Measurements from ENCODE around the gene ARAP3.

ARAP3 gene

GRCh38 chr5:141639357-141640050, 42.5 kb downstream of the ARAP3 start:
- DNase-seq (ENCODE audit: low read depth, low spot score), result no peak

- DNase-seq (ENCODE audit: low read depth, low spot score), result no peak
Measured at GRCh38 chr5:141638771-141639170, 43.3 kb downstream of the ARAP3 start.

DNA sequence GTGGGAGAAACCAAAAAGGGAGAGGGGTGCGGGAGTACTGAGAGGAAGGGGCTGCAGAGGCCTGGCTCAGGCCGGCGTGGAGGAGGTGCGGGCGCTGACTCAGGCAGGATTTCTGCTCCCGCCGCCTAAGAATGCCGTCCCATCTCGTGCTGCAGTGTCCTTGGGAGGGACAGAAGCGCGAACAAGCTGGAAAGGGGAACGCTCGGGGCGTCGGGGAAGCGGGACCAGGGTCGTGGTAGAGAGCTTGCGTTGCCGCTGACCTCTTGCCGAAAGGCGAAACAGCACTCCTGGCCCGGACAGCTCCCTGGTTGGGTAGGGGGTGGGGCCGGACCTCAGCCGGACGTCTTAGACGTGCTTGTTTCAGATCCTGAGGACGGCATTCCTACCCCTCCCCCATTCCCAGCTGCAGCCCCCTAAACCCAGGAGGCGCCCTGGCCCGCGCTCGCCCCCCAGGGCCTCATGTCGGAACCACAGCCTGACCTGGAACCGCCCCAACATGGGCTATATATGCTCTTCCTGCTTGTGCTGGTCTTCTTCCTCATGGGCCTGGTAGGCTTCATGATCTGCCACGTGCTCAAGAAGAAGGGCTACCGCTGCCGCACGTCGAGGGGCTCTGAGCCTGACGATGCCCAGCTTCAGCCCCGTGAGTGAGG, 44.1 kb downstream of the ARAP3 start:
- no peak for DNase-seq (ENCODE audit: low read depth, low spot score)

GRCh38 chr5:141637123-141637766, 44.8 kb downstream of the ARAP3 start:
- no peak for DNase-seq (ENCODE audit: low read depth, low spot score)

DNA sequence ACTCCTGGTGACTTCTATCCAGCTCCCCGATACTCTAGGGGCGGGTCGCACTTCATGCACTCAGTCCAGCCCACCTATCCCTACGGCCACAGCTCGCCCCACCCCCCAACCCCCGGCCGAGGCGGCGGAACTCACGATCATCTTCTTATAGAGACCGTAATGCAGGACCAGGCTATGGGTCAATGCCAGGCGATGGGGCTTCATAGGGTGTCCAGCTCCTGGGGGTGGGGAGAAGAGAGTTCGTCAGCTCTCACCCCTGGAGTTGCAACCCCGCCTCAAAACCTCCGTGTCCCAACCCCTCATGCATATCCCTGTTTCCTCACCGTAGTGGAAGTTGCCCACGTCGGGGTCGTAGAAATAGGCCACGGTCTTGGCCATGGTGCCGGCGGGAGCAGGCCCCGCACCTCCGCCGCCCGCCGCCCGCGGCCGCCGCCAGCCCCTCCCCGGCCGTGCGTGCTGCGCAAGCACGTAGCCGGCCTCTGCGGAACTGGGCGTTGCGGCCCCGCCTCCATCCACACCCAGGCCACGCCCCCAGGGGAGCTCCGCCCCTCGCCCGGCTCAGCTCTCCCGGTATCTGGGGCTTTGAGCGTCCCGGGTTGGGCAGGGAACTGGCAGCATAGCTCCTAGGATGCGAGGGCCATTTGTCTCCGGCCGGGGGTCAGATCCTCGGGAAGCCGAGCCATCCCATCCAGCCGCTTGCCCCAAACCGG, 45.5 kb downstream of the ARAP3 start, which contains the start of the genes HDAC3 and RELL2:
Gene HDAC3, minus strand, starts transcription at position 437 of the 710 bp plus-strand sequence. Its CDS starts 59 bp downstream, at position 378.
Gene RELL2, plus strand, starts transcription at position 585 of the 710 bp plus-strand sequence. CDS start 1,229 bp downstream, outside the sequence.
- DNase-seq (ENCODE audit: low read depth, low spot score), result peak; percentile 64

DNA sequence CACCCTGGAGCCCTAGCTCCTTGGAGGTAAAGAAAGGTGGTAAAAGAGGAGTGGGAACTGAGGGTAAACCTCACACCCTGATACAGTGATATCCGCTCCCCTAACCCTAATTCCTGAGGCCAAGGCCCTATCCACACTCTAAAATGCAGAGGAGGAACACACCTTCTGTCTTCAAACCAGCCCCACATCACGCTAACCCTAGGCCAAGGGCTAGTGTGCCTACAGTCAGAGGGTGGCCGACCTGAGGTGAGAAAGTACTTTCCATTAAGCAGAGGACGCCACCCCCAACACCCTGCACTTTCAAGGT, 46.0 kb downstream of the ARAP3 start:
- no peak for DNase-seq (ENCODE audit: low read depth, low spot score)

DNA sequence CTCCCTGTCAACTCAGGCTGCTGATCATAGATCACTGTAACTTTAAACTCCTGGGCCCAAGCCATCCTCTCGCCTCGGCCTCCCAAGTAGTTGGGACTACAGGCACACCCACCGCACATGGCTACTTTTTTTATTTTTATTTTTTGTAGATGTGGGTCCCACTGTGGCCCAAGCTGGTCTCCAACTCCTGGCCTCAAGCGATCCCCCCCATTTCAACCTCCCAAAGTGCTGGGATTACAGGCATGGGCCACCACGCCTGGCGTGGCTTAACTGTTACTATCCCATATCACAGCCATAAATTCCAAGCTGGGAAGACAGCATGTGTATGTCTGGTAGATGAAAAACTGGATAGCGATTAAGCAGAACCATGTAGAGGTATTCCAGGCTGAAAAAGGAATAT, 46.4 kb downstream of the ARAP3 start:
- DNase-seq (ENCODE audit: low read depth, low spot score), result no peak

DNA sequence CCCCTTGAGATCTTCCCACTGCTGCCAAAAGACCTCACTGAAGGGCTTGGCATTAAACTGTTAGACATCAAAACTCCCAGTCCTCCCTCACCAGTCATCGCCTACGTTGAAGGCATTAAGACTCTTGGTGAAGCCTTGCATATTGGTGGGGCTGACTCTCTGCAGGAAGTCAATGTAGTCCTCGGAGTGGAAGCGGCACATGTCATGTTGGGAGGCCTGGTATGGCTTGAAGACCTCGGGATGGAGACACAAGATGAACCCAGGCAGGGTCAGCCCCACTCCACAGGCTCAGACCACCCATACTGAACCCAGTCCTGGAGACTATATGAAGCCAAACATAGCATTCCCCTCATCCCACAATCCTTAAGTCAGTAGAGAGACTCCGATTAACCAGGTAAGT, 47.3 kb downstream of the ARAP3 start:
- DNase-seq (ENCODE audit: low read depth, low spot score), result no peak

- no peak for DNase-seq (ENCODE audit: low read depth, low spot score)
Measured at GRCh38 chr5:141633871-141634561, 48.0 kb downstream of the ARAP3 start.

- DNase-seq (ENCODE audit: low read depth, low spot score), result no peak
Measured at GRCh38 chr5:141632650-141633049, 49.4 kb downstream of the ARAP3 start.

- DNase-seq (ENCODE audit: low read depth, low spot score), result no peak
Measured at GRCh38 chr5:141630570-141631140, 51.4 kb downstream of the ARAP3 start.

GRCh38 chr5:141628175-141628788, 53.7 kb downstream of the ARAP3 start:
- DNase-seq (ENCODE audit: low read depth, low spot score), result no peak

DNA sequence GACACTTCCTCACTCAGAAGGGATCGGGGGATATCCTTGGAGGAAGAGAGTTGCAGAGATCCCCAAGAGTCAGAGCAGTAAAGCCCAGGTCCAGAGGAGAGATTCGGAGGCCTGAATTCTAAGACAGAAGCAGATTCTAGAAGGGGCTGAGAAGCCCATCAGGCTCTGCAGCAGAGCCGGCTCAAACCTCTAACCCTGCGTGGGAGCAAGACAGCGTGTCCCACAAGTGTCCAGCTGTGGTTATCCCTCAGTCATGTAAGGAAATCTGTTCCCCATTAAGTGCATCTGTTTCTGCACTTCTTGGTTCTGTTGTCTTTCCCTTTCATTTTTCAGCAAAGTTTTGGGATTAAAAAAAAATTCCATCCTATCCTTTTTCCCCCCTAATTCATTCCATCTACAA, 58.4 kb downstream of the ARAP3 start:
- no peak for DNase-seq (ENCODE audit: low read depth, low spot score)

- DNase-seq (ENCODE audit: low read depth, low spot score), result no peak
Measured at GRCh38 chr5:141623186-141623585, 58.8 kb downstream of the ARAP3 start.

- peak; percentile 90 for DNase-seq (ENCODE audit: low read depth, low spot score)
Measured at GRCh38 chr5:141618804-141619554, 63.1 kb downstream of the ARAP3 start, which contains the start of gene DIAPH1. Gene DIAPH1, minus strand, starts transcription at chr5:141619000. Its CDS starts 86 bp downstream, at chr5:141618914.

DNA sequence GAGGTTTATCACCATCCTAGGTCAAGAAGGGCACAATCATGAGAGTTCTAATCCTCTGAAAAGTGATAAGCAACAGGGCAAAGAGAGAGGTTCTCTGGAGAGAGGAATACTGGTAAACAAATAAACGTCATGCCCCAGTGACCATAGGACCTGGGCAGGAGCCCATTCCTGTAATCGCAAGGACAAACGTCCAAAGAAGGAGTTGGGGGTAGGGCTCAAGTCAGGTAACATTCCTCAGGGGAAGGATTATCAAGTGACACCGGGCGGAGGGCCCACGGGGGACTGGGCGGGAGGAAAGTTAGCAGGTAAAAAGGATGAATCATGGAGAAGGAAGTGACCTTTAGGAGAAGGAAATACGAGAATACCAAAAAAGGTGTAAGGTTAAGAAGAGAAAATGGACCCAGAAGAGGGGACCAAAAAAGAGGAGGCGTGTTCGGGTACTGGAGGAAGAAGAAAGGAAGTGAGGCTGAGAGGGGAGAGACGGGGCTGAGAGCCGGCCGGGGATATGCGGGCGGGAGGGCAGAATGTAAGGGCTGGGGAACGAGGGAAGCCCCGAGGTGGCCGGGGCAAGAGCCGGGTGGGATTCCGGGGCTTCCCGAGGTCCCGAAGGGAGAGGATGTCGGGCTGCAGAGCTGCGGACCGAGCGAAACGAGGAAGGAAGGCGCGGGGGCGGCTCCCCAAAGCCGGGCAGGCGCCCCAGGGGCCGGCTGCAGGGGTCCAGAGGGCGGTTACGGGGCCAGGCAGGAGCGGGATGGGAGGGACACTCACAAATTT, 63.8 kb downstream of the ARAP3 start:
- no peak for DNase-seq (ENCODE audit: low read depth, low spot score)

DNA sequence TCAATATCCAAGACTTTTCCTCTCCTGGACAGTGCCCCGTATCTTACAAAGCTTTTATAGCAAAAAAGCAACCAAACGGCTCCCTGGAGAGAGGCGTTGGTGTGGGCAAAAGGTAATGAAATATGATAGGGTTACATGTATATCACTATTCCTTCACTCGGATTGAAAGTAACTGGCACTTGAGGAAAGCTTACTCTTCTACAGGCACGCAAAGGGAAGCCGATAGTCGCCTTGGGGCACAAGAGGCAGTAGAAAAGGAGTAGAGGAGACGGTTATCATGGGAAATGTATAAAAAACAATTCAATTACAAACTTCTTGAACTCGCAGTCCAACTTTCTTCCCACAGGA, 64.4 kb downstream of the ARAP3 start:
- no peak for DNase-seq (ENCODE audit: low read depth, low spot score)

- no peak for DNase-seq (ENCODE audit: low read depth, low spot score)
Measured at GRCh38 chr5:141617128-141617527, 64.9 kb downstream of the ARAP3 start.

DNA sequence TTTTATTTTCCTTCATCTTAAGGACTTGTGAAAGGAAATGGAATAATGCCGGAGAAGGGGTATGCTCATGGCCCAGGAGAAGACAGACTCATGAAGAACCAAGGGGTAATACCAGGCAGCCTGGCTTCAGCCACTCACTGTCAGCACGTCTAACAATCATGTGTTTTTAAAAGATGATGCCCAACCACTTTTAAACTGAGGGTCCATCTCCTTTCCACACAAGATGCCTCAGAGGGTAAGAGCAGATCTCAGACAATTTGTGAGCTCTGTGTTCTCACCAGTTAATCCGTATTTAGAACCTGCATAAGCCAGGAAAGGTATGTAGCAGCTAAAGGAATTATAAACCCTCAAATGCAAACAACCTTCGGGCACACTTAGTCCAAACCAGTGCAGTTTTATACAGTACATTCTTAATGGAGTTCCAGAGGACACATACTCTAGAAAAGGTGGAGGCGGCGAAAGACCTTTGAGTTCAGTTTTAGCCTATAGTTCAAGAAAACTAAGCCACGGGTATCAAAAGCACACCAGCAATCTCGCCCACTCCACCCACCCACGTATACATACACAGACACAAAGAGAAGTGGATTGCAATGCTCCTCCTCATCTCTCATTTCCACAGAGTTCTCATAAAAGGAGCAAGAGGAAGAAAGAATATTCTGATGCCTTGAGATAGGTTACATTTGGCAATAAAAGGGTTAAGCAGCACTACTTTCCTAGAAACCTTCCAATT, 65.9 kb downstream of the ARAP3 start:
- no peak for DNase-seq (ENCODE audit: low read depth, low spot score)

Measured in brain pericyte (primary cell).